T-helper 2 cell (primary cell): ENCODE measurements around the gene EP400.

Source experiments
- DNase-seq, 5 experiments: peaks; one replicate each; pipeline versions ENCODE4 v3.0.0 to v3.0.0-alpha.2; 2012 to 2022

EP400 gene

DNA sequence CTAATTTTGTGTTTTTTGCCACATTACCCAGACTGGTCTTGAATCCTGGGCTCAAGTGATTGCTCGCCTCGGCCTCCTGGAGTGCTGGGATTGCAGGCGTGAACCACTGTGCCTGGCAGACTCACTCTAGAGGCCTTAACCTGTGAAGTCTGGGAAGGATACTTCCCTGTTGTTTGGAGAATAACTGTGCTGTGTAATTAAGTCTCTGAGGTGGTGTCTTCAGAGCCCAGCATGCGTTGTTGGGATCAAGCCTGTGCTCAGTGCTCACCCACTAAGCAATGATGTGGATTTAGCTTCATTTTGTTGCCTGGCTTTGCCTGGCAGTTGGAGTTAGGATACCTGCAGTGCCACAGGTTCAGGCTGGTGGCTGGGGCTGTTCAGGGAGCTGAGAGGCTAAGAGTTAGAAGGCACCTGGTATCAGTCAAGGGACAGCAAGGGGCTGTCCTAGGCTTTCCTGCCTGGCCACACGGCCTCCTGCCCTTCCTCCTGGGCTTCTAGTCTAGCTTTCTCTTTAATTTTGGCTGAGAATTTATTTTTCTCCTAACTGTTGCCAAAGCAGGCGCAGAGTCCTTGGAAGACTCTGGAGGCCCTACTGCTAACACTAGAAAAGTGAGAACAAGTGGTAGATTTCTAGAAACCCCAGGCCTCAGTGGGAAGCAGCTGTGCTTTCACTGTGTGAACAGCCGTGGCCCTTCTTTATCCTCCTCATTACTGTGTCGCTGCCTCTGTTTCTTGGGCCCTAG, 38.5 kb downstream of the EP400 start:
- DNase-seq: no peak

DNA sequence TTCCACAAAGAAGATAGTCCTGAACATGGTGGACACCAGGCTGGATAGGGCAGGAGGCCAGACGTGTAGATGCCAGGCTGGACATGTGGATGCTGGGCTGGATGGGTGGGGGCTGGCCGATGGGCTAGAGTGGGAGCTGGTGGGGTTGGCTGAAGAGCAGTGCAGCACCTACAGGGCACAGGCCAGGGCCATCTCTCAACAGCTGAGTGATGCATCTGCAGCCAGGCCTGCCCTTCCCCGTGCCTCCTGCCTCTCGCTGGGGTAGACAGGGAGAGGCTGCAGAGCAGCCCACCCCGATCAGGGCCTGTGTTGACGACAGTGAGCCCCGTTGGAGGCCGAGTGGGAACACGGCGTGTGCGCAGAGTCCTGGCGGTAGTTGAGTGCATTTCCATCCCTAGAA, 39.3 kb downstream of the EP400 start:
- no peak for DNase-seq

DNA sequence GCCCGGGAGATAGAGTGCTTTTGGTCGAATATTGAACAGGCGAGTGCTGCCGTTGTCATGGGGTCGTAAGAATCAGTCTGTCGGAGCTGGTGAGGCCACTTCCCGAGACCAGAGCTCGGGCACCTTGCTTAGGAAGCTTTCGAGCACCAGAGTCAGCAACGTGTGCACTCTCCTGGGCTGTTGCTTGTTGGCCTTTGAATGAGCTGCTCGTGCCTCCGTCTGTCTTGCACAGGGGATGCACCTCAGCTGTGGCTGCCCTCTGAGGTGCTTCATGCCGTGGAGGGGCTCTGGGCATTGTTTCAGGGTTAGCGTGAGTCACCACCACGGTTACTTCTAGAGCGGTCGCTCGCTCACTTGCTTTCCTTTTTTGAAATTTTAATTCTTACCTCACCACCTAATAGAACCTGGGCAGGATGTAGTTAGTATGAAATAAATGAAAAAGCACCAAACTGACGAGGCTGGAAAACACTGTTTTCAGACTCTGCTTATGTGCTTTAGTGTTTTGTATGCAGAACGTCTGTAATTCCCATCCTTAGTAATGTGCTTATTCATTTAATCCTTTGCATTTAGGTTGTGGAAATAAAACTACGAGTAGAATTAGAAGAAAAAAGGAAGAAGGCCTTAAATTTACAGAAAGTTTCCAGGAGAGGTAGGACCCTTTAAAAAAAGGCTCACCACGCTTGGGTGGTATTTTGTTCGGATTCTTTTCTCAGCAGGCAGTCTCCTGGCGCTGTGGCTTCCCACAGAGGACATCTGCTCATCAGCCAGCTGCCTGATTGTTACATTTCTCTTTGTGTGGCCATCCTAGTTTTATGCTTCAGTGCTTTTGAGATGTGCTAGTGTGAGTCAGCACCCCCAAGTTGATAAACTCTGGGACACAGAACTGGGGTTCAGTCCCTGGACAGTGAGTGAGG, 40.6 kb downstream of the EP400 start:
- DNase-seq: no peak

DNA sequence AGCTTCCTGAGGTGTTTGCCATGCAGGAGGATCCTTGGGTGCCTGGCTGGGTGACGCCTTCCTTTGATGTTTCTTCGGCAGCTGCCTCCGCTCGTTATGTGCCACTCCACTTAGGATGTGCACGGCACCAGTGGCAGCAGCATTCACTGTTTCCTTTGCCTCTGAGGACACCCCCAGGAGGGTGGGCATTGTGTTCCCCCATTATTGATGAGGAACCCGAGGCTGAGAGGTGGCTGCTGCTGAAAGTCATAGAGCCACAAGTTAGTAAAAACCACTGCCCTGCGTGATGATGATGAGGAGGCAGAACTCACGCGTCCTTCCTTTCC, 41.2 kb downstream of the EP400 start:
- no peak for DNase-seq

DNA sequence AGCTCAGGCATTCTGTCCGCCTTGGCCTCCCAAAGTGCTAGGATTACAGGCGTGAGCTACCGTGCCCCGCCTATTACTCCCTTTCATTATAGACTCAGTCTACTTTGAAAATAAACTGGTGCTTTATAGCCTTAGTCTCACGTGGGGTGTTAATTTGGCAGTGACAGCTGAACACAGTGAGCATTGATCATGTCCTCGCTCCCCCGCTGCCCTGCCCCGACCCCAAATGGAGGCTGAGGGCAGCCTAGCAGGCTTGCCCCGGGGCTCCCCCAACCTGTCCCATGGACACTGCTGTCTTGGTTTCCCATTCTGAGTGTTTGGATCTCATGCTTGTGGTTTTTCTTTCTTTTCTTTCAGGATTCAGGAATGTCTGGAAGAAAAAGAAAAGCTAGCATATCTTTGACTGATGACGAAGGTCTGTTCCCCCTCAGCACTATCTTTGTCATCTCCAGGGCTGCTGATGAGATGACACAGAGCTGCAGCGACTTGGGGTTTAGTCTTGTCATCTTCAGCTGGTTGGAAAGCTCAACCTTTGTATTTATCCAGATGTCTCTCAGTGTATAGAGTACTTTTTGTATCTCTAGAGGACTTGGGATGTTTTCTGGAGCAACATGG, 42.2 kb downstream of the EP400 start:
- no peak for DNase-seq

DNA sequence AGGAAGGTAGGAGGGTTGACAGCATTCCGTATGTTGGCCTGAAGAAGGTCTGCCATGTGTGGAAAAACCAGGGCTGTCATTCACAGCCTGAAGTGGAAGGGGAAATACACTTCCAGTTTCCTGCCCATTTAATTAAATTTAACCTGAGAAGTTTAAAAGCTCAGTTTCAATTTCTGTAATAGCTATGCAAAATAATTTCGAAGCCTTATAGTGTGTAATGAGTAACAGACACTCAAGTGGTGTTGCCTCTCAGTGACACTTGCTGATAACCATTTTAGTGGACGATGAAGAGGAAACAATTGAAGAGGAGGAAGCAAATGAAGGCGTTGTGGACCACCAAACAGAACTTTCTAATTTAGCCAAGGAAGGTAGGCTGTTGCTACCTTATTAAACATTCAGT, 44.8 kb downstream of the EP400 start:
- no peak for DNase-seq

DNA sequence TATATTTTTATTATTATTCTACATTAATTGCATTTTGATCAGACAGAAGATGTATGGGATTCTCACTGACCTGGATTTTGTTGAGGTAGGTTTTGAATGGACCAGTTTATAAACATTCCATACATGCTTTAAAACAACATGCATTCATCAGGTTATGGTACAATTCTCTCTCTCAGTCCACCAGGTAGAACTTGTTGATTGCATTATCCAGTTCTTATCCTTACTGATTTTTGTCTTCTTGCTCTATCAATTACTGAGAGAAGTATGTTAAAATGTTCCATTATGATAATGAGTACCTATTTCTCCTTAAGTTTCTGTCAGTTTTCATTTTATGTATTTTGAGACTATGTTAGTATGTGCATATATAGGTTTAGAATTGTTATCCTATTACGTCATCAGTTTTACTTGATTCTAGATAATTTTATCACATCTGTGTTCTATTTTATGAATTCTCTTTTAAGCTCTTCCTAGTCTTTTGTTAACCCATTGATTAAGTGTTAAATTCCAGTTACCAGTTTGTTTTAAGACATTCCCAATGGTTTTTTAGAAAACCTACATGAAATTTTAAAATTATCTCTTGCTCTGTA, 50.6 kb downstream of the EP400 start:
- DNase-seq: no peak

DNA sequence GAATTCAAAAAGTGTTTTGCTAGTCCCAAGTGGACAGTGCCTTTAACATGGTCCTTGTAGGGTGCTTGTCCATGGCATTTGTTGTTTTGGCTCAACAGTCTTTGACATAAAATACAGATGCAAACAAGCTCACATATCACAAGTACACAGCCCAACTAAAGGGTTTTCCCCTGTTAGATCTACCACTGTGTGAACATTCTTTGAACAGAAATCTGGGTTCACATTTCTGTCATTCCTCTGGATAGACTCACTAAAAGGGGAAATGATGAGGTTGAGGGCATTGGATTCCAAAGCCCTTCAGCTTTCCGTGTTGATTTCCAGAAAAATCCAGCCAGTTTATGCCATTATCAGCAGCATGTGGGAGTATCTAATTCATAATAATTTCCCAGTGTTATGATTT, 54.1 kb downstream of the EP400 start:
- no peak for DNase-seq

DNA sequence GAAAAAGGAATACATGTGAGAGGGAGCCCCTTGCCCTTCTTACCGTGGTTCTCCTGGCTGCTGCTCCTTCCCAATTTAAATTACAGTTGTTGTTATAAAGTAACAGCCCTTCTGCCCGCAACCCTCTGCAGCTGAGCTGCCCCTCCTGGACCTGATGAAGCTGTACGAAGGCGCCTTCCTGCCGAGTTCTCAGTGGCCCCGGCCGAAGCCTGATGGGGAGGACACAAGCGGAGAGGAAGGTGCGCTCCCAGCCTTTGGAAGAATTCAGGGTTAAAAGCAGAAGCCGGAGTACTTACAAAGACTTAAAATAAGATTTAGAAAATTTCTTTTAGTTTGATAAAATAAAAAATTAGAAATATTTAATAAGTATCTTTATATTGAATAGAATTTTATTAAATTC, 55.2 kb downstream of the EP400 start:
- DNase-seq: no peak

DNA sequence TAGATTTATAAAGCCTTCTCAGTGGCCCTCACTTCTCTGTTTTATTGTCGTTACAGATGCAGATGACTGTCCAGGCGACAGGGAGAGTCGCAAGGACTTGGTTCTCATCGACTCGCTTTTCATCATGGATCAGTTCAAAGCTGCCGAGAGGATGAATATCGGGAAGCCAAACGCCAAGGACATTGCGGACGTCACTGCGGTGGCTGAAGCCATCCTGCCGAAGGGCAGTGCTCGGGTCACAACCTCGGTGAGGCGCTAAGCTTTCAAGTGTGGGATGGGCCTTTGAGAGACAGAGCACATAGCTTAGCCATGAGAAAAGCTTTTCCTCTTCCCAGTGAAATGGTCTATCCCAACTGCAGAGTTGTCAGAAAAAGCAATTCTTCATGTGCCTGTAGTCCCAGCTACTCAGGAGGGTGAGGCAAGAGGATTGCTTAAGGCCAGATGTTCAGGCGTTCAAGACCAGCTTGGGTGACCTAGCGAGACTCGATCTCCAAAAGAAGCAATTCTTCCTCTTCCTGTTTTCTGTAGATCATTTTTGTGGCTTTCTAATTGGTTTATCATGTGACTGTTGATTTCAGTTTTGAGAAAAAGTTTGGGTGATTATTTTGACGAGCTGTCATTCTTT, 56.4 kb downstream of the EP400 start:
- no peak for DNase-seq

DNA sequence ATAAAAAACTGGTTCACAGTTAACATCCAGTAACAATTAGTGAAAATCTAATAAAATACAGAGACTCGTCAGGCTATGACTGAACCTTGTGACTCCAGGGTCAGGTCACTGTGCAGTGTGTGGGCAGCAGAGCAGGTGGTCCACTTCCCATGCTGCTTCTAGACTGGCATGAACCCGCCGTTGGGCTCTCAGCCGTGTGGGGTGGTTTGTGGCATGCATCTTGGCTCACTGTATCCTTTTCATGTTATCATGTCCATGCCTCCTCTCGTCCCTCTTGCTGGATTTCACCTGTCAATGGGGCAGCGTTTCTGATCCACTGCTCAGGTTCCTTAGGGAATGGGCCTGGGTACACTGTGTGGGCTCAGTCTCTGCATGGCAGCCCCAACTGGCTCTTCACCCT, 57.3 kb downstream of the EP400 start:
- no peak for DNase-seq

DNA sequence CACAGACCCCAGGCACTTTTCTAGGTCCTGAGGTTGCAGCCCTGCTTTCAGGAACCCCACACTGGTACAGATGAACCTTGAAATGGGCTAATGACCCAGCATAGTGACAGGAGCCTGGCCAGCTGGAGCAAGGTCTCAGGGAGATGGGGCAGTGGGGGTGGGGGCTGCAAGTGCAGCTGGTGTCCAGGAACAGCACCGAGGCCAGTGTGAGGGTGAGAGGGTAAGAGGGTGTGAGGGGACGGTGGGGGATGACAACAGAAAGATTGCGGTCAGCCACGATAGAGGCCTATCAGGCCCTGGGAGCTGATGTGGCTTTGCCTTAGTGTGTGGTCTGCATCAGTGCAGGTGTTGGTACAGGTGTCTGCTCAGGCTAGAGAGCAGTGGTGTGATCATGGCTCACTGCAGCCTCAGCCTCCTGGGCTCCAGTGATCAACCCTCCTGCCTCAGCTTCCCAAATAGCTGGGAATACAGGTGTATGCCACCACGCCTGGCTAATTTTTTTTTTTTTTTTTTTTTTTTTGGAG, 59.7 kb downstream of the EP400 start:
- no peak for DNase-seq

DNA sequence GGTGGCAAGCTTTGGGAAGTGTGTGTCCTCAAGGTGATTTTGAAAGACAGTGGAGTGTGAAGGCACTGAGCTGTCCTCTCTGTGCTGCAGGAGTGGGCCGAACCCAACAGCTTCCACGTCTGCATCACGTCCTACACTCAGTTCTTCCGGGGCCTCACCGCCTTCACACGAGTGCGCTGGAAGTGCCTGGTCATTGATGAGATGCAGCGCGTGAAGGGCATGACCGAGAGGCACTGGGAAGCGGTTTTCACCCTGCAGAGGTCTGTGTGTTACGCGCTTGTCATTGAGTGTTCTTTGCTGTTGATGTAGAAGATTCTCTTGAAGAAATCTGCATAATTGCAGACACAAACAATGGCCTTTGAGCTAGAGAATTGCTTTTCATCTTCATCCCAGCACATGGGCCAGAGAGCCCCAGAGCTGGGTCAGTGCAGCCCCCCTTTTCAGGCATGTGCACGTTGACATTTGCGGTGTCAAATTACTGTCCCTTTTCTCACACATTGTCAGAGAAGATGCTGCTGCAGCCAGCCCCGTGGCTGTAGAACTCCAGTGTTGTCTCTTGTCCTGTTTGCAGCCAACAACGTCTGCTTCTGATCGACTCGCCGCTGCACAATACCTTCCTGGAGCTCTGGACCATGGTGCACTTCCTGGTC, 63.3 kb downstream of the EP400 start:
- DNase-seq: no peak

DNA sequence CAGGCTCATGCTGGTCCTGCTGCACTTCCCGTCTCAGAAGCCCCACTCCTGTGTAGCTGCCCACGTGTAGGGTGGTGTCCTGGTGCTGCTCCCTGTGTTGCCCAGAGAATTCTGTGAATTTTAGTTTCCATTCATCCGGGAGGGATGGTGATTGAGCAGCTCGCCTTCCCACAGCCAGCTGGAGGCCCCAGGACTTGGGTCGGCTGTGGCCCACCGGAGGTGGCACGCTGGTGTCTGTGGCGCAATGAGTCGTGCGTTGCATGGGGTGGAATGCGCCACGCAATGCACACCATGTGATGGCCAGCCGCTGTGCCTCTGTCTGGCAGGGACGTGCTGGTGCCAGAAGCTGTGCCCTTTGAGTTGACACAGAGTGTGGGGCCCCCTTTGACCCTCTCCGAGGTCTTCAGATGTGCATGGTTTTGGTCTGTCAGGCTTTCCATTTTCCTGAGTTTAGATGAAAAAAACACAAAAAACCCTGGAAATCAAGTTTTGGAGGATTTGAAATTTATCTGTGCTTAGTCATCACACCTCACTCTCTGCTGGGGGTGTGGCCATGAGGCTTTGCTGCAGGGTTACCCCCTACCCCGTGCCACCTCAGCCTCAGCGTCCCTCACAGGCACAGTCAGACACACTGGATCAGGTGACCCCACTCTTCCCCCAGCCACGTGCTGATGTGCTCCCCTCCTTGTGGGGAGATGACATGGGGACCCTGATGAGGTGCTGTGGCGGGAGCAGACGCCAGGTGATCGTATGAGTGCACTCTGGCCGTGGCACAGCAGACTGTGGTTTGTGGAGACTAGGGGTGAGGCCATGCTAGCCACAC, 64.6 kb downstream of the EP400 start:
- DNase-seq: no peak

DNA sequence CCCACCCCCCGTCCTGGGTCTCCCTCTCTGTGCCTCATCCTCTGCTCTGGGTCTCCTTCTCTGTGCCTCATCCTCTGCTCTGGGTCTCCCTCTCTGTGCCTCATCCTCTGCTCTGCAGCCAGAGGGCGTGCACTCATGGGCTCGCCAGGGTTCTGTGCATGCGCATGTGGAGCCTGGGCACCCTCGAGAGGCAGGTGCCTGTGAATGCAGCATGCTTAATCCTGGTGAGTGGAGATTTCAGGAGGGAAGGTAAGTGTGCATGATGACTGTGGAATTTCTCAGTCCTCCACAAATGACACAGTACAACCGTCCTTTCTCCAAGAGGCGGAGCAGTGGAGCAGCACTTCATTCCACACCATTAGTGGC, 65.2 kb downstream of the EP400 start:
- no peak for DNase-seq

DNA sequence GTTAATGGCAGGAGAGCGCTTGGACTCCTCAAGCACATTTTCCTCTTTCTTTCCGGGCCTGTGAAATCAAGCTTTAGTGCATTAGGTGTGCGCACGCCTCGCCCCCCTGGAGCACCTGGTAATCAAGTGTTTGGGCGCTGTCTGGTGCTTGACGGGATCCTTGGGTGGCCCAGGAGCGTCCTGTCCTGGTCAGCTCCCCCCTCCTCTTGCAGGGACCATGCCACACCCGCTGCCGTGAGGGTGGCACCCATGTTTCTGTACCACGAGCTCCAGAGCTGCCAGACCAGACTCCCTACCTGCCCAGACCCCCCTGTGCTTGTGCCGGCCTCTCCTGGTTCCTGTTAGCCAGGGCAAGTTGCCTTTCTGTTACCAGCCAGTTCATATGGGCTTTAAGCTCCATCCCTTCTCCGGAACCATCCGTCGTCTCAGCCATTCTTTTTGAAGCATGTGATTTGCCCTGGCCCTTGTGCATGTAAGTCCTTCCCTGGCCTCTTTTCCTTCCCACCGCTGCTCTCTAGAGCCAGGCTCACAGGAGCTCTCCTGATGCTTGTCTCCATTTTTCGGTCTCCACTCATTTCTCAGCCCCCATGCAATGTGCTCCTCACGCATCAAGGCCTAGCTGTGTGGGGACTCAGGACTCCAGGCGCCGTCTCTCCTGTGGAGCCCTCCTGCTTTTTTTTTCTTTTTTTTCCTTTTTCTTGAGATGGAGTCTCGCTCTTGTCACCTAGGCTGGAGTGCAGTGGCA, 66.1 kb downstream of the EP400 start:
- no peak for DNase-seq

DNA sequence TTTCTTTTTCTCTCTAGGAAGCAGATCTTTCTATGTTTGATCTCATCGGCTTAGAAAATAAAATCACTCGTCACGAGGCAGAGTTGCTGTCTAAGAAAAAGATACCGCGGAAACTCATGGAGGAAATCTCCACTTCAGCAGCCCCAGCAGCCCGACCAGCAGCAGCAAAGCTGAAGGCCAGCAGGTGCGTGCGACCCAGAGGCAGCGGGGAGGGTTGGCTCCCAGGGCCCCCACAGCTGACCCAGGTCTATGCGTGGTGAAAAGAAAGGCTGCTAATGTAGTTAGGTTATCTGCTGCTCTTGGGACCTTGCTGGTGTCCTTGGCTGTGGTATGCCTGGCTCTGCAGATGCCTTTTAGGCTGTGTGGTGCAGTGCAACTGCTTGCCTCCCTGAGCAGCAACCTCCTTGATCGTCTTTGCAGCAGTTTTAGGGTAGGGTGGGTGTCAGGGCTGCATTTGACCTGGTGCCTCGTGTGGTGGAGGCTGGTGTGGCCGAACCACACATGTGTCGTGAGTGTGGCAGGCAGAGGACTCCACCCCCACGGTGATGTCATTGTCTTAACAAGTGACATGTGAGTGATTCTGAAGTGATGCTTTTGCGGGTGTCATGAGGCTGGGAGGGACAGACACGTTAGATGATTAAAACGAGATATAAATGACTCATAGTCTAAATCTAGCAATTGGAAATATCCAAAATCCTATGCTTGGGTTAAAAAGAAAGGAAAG, 68.6 kb downstream of the EP400 start:
- DNase-seq: no peak

DNA sequence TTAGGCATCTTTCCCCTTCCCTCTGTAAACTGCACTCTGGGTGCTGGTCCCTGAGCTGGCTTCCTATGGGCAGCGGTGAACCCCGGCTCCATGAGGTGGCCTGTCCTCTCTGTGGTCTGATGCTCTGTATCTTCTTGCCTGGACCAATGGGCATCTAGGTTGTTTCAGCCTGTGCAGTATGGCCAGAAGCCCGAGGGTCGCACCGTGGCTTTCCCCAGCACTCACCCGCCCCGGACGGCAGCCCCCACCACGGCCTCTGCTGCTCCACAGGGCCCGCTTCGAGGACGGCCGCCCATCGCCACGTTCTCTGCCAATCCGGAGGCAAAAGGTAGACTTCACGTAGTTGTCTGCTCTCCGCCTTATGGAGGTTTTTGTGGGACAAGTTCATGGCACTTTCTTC, 70.1 kb downstream of the EP400 start:
- DNase-seq: no peak

DNA sequence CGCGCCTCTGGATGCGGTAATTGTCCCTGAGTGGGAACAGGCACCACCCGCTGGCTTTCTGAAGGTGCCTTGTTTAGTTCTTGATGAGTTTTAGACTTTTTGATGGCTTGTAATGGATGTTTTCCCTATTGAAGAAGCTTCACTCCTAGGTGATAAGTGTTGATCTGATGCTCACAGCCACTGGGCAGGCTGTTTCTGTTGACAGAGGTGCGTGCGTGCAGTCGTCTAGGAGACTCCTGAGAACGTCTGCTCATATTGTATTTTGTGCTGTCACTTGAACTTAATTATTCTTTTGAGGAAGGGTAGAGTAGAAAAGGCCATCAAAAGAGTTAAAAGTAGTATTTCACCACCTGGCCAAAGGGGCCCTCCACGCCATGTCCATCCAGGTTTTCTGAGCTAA, 70.5 kb downstream of the EP400 start:
- no peak for DNase-seq
